ENCODE data around the gene SWSAP1. TPM values are rescaled to one million over a fixed set of nuclear protein-coding genes. Genes with fewer than 3 reads are reported as not detected.

SWSAP1 gene
- total and polyA plus RNA-seq, 2 experiments from 2014 or later = 2.1 to 6.1 TPM

DNA sequence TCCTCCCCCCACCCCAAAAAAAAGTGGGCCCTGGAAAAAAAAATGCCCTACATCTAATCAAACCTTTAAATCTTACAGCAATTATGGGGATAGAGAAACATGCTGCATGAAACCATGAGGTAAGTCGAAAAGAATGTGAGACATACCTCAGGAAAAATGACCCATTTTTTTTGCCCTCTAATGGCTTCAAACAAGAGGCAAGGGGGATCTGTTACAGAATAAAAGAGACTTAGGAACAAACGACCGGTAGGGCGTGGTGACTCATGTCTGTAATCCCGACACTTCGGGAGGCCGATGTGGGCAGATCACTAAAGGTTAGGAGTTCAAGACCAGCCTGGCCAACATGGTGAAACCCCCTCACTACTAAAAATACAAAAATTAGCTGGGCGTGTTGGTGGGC, 36.2 kb downstream of the SWSAP1 start:
- Mint-ChIP-seq H3K27me3 (ENCODE audit: insufficient read depth, low read depth, poor library complexity) (peaks cover 2% of the 10 kb centered on the region), H3K4me1 (no peaks in the 10 kb centered on the region; the same call in 2 of the 3 replicates), H3K36me3 (ENCODE audit: low read depth) (peaks cover 24% of the 10 kb centered on the region), H3K27ac (no peak overlapping the region), H3K4me3 (no peak overlapping the region), H3K9me3 (no peaks in the 10 kb centered on the region)
- ATAC-seq (no peak), DNase-seq (ENCODE audit: low spot score) (no peak)
- TF ChIP-seq ZNF114 (CRISPR knock-in tag; IDR thresholded peaks at IDR 0.05) = no peak
- TF ChIP-seq ZNF462 (CRISPR knock-in tag; IDR thresholded peaks at IDR 0.05) = no peak
- TF ChIP-seq, protein P1, sequence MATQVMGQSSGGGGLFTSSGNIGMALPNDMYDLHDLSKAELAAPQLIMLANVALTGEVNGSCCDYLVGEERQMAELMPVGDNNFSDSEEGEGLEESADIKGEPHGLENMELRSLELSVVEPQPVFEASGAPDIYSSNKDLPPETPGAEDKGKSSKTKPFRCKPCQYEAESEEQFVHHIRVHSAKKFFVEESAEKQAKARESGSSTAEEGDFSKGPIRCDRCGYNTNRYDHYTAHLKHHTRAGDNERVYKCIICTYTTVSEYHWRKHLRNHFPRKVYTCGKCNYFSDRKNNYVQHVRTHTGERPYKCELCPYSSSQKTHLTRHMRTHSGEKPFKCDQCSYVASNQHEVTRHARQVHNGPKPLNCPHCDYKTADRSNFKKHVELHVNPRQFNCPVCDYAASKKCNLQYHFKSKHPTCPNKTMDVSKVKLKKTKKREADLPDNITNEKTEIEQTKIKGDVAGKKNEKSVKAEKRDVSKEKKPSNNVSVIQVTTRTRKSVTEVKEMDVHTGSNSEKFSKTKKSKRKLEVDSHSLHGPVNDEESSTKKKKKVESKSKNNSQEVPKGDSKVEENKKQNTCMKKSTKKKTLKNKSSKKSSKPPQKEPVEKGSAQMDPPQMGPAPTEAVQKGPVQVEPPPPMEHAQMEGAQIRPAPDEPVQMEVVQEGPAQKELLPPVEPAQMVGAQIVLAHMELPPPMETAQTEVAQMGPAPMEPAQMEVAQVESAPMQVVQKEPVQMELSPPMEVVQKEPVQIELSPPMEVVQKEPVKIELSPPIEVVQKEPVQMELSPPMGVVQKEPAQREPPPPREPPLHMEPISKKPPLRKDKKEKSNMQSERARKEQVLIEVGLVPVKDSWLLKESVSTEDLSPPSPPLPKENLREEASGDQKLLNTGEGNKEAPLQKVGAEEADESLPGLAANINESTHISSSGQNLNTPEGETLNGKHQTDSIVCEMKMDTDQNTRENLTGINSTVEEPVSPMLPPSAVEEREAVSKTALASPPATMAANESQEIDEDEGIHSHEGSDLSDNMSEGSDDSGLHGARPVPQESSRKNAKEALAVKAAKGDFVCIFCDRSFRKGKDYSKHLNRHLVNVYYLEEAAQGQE (IDR thresholded peaks at IDR 0.05; ENCODE audit: unreplicated experiment) = no peak
- TF ChIP-seq EZH2 (IDR thresholded peaks at IDR 0.05; ENCODE audit: low read depth, unreplicated experiment) = no peak
- no peak for TF ChIP-seq JUNB (IDR thresholded peaks at IDR 0.05; ENCODE audit: unreplicated experiment)
- TF ChIP-seq CTCF (conservative IDR thresholded peaks at IDR 0.05; ENCODE audit: low read depth in 2 of 2) = no peak
- no peak for TF ChIP-seq EZH2phosphoT487 (IDR thresholded peaks at IDR 0.05; ENCODE audit: unreplicated experiment)
- no peak for TF ChIP-seq ETS1 (IDR thresholded peaks at IDR 0.05)
- TF ChIP-seq POLR2AphosphoS5 (IDR thresholded peaks at IDR 0.05; ENCODE audit: low read depth) = no peak
- TF ChIP-seq STAT1 (IDR thresholded peaks at IDR 0.05; ENCODE audit: unreplicated experiment) = no peak
- TF ChIP-seq ZNF331 (CRISPR knock-in tag; IDR thresholded peaks at IDR 0.05; ENCODE audit: low read depth) = no peak
- TF ChIP-seq NANOG (IDR thresholded peaks at IDR 0.05; ENCODE audit: borderline replicate concordance) = no peak
- TF ChIP-seq CREB1 (CRISPR knock-in tag; IDR thresholded peaks at IDR 0.05; ENCODE audit: low read depth) = no peak
- Histone ChIP-seq H3K27me3 (ENCODE audit: insufficient read depth) (no peaks in the 10 kb centered on the region), H3K27ac (ENCODE audit: low read depth) (no peak overlapping the region), H3K4me2 (no peak overlapping the region), H3K36me3 (ENCODE audit: insufficient read depth) (no peaks in the 10 kb centered on the region; the same call in 1 of the 2 replicates), H2AFZ (no peak overlapping the region), H3F3A (replicated peaks; ENCODE audit: low read depth) (0 out of 2 replicates have a peak, but pooled peaks cover 2% of the 10 kb centered on the region), H3K4me3 (no peak overlapping the region), H3K79me2 (replicated peaks; ENCODE audit: insufficient read depth) (no peaks in the 10 kb centered on the region), H3K9me2 (ENCODE audit: insufficient read depth) (no peaks in the 10 kb centered on the region), H3K4me1 (ENCODE audit: insufficient read depth) (peaks cover 2% of the 10 kb centered on the region; the same call in 1 of the 2 replicates), H4K20me1 (replicated peaks; ENCODE audit: insufficient read depth) (peaks cover 11% of the 10 kb centered on the region)

Measured in GM23338 (cell line).